ENCODE data around the gene MANEAL.
"Not testable (repeated sequence)": the region's sequence is repeated elsewhere in the genome, so short reads cannot be mapped to it uniquely, and the experiment has no call there.

MANEAL gene, protein sequence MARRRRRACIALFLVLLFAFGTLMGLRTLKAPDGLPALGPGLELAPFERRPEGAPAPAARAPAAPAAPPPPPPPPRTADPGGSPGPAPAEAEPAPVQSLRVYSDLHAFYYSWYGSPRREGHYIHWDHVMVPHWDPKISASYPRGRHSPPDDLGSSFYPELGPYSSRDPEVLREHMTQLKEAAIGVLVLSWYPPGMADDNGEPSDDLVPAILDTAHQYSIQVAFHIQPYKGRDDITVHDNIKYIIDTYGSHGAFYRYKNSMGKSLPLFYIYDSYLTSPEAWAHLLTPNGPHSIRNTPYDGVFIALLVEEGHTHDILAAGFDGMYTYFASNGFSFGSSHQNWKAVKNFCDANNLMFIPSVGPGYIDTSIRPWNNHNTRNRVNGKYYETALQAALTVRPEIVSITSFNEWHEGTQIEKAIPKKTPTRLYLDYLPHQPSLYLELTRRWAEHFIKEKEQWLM

DNA sequence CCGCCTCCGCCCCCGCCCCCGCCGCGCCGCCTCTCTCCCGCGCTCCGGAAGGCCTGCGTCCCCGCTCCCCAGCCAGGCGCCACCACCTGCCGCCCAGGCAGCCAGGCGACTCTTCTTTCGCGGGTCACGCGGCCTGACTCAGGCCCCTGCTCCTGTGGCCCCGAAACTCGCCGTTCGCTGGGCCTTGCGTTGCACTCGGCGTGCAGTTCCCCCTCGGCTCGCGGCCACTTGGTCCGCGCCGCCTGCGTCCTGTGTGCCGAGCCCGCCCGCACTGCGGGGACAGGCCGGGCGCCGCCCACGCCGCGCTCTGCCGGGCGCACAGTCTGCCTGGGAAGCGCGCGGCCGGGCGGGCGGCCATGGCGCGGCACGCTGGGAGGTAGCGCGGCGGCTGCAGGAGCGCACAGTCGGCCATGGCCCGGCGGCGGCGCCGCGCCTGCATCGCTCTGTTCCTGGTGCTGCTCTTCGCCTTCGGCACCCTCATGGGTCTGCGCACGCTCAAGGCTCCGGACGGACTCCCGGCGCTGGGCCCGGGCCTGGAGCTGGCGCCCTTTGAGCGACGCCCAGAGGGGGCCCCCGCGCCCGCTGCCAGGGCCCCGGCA lies at the start of gene MANEAL:
Gene MANEAL, plus strand, starts transcription at position 75 of the 599 bp plus-strand sequence. Its CDS starts 336 bp downstream, at position 411.
- no peak for DNase-seq (ENCODE audit: low spot score)

DNA sequence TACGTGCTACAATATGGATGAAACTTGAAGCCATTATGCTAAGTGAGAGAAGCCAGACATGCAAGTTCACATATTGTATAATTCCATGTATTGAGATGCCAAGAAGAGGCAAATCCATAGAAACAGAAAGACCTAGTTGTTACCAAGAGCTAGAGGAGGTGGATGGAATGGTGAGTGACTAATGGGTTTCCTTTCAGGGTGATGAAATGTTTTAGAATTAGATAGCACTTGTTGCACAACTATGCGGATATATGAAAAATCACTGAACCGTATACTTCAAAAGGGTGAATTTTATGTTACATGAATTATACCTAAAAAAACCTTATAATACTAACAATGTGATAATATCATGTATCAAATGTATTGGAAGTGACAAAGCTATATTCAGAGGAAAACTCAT lies 46.8 kb upstream of the MANEAL start:
- DNase-seq (ENCODE audit: low spot score), result no peak

DNA sequence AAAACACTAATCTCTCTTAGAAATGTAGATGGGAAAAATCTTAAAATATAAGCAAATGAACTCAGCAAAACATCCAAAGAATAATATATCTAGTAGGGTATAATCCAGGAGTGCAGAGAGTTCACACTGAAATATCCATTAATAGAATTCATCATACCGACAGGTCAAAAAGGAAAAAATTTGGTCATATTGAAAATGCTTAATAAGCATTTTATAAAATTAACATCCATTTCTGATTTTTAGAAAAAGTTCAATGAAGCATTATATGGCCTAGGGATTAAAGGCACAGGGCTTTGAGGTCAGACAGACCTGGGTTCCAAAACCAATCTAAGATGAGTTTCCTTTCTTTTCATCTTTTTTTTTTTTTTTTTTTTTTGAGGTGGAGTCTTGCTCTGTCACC lies 45.1 kb upstream of the MANEAL start:
- DNase-seq (ENCODE audit: low spot score), result no peak

DNA sequence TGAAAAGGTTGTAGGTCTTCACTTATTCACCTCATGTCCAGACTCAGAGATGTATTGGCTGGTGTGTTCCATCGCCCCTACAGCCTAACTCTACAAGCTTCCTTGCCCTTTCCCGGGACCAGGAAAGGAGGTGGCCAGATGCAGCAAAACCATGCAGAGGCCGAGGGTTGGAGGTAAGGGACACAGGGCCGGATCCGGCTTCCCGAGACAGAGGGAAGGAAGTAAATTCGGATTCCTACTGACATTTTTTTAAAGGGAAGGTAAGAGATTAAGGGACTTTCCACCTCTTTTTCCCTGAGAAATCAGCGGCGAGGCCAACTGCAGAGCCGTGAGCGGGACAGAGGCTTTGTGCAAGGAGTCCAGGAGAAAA lies 41.4 kb upstream of the MANEAL start:
- no peak for DNase-seq (ENCODE audit: low spot score)

DNA sequence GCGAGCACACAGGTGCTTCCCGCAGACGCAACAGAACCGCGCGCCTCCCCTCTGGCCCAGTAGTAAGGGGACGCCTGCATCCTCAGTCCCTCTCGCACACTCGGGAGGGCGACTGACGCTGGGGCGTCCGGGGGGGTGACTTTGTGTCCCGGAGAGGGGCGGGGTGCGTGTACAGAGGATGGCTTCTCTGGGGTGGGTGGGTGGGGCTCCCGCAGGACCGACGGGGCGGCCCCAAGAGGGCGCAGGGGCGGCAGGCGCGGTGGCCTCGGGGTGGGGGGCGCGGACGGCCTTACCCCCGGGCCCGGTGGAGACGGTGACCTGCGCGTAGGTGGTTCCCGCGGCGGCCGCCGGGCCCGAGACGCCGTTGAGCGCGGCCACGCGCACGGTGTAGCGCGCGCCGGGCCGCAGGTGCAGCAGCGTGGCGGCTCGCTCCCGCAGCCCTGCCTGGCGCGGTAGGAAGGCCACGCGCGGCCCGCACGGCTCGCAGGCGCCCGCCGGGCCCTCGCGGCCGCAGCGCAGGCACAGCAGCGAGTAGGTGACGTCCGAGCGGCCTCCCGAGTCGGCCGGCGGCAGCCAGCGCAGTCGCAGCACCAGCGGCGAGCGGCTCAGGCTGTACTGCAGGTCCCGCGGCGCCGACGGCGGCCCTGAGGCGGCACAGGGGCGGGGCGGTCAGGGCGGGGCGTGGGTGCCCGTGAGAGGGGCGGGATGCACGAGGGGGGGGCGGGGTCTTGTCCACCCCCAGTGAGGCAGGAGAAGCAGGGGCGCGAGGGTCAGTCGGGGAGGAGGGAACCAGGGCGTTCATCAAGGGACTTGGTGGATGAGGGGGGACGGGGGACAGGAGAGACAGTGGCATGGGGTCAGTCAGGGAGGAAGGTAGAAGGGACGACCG lies 40.8 kb upstream of the MANEAL start:
- no peak for DNase-seq (ENCODE audit: low spot score)

DNA sequence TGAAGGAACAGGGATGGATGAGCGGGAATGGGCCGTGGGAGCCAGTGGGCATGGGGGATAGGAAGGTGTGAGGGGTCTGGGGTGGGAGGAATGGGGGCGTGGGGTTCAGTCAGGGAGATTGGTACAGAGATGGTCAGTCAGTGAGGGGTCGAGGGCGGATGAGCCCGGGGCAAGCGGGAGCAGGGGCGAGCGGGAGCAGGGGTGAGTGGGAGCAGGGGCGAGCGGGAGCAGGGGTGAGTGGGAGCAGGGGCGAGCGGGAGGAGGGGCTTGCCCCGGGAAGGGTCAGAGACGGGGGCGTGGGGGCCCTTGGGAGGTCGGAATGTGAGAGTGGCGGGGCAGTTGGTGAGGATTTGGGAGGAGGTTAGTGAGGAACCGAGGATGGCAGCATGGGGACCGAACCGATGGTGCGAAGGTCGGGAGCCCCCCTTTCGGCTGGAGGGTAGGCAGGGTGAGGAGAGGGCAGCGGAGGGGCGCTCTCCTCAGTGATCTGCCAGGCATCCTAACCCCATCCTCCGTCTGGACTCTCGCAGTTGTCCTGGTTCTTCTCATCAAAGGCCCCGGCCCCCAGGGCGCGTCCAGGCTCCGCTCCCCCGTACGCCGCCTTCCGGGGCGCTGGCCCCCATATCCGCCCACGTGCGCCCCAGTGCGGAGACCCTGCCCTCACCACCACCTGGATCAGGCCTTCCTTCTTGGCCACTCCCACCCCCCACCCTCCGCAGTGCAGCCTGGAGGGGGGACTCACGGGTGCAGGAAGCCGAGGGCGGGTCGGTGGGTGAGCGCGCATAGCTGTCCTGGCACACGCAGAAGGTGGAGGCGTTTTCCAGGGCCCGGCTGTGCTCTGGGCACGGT lies 40.0 kb upstream of the MANEAL start:
- no peak for DNase-seq (ENCODE audit: low spot score)

DNA sequence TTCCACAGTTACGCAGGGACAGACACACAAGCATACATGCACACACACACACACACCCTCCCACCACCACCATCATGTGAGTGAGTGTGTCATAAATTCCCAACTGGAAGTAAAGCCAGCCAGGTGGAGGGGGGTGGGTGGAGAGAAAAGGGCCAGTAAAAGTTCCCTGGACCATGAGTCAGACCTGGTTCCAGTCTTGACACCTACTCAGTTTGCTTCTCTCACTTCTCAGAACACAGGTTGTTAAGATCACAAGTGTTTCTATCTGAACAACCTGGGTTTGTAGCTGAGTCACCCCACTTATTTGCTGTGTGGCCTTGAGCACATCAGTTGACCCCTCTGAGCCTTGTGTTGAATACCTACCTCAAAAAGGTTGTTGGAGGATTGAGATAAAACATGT lies 38.4 kb upstream of the MANEAL start:
- no peak for DNase-seq (ENCODE audit: low spot score)

DNA sequence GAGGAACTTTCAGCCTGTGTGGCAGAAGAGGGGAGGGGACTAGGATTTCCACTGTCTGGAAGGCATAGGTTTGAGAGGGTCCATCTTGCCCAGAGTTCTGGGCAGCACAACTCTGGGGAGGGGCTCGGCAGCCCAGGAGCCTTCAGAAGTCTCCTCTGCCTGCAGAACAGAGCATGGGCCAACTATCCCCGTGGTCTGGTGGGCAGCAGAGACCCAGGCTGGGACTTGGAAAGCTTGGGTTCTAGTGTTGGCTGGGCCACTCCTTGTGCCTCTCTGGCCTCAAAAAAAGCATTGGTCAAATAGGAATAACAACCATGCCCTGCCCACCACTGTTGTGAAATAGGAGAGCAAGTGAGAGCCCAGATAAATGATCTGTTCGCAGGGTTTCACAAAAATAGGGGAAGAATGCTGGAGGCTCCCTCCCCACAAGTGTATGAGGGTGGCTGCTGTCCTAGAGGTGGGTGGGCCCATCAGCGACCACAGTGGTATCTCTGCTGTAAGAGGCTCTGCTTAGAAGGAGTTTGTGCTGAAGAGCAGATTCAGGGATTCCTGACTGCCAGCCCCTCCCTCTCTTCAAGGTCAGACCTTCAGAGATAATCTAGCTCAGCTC lies 37.6 kb upstream of the MANEAL start:
- DNase-seq (ENCODE audit: low spot score), result no peak

DNA sequence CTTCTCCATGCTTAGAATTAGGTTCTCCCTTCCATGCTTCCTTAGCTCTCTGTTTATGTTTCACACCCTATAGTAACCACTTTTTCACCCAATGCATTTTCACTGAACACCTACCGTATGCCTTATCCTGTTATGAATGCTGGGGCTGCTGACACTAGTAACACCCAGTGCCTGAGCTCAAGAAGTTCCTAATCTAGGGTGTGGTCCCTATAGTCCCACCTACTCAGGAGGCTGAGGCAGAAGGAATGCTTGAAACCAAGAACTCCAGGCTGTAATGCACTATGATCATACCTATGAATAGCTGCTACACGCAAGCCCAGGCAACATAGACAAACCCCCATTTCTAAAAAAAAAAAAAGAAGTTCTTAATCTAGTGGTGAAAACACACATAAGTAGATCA lies 34.2 kb upstream of the MANEAL start:
- no peak for DNase-seq (ENCODE audit: low spot score)

DNA sequence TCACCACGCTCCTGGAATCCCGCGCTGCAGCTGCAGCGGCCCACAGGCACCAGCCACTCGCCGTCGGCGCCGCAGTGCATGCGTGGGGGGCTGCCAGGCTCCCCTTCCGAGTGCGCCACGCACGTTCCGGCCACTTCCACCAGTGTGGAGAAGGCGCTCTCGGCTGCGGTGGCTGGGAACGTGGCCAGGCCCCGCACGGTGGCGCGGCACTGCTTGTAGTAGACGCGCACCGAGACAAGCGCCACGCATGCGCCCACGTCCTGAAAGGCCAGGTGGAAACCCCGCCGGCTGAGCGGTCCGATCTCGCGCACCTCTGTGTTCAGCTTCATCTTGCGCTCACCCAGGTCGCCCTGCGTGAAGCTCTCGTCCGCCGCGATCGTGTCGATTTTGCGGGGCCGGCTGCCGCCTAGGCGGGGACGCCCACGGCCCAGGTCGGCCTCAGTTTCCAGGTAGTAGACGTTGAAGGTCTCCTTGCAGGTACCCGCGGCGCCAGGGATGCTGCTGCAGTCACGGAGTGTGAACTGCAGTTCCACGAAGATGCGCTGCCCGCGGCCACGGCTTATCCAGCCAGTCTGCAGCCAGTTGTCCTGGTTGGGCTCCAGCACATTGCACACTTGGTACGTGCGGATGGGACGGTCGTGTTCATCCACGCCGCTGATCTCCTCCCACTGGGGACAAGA lies 32.1 kb upstream of the MANEAL start:
- no peak for DNase-seq (ENCODE audit: low spot score)

DNA sequence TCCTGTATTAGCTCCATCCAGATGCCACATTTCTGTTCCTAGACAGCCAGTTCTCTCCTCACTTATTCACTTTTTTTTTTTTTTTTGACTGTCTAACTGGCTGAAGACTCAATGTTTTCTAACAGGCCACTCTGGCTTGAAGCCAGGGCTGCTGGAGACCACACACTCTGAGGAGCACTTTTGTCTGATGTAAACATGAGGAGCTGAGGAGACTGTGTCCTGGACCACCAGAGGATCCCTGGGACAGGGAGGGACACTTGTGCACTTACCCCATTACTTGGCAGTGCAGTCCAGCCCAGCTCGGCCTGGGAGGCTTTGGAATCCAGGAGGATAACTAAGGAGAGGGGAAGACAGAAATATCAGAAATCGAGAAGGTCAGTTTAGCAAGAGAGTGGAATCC lies 31.1 kb upstream of the MANEAL start:
- DNase-seq (ENCODE audit: low spot score), result no peak

DNA sequence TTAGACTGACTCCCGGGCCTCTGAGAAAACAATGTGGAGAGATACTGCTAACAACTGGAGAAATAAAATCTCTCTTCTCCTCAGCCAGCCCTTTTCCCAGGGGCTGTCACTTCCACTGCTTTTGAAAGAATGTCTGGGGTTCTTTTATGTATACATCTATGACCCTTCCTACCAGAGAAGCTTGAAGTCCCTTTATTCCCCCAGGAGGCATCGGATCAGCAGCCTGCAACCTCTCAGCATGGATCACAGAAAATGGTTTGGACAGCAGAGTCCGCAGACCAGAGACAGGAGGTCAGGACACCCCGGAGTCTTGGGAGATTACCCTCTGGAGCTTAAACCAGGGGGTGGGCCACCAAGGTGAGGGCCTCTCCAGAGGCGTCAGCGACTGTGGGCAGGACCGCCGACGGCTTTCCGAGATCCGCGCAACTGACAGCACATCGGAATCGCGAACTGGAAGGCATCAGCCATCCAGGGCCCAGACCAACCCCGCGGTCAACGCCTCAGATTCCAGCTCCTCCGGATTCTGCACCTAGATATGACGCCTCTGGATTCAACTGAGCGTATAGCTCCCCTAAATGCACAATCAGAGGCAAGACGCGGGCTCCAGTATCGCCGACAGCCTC lies 29.7 kb upstream of the MANEAL start:
- no peak for DNase-seq (ENCODE audit: low spot score)

DNA sequence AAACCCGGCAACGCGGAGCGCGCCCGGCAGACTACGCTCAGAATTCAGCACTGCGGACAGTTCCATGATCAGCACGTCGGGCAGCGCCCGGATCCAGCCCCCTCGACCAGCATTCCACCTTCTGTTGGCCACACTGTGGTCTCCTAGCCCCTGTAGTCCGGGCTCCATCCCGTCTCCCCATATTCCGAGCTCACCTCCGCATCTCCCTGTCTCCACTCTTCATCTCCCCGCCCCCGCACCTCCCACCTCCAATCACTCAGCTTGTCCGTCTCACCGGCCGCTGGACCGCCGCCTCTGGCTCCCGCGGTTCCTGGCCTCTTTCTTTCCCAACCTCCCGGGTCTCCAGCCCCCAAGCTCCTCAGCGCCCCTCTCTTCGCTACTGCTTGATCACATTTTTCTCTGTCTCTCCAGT lies 29.2 kb upstream of the MANEAL start:
- no peak for DNase-seq (ENCODE audit: low spot score)

DNA sequence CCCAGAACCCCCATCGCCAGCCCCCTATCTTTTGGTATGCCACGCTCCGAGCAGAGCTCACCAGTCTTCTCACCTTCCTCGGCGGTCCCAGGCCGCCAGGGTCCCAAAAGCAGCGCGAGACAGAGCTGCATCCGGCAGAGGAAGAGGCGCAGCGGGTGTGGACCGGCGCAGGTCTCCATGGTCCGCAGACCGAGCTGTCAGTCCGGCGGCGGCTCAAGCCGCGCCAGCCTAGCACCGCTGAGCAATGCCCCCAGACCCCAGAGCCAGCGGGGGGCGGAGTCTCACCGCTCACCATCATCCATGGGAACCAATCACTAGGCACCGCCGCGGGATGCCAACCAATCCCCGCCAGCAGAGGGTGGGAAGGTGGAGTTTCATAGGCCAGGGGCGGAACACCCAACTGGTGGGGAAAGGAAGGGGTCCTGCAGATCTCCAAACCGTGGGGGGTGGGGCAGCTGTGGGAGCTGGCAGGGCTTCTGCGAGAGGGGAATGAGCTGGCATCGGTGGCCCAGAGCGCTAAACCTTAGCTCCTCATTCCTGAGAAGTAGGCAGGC lies 28.7 kb upstream of the MANEAL start, which contains the start of gene EPHA10:
Gene EPHA10, minus strand, starts transcription at position 233 of the 554 bp plus-strand sequence. Its CDS starts 54 bp downstream, at position 179.
- no peak for DNase-seq (ENCODE audit: low spot score)

DNA sequence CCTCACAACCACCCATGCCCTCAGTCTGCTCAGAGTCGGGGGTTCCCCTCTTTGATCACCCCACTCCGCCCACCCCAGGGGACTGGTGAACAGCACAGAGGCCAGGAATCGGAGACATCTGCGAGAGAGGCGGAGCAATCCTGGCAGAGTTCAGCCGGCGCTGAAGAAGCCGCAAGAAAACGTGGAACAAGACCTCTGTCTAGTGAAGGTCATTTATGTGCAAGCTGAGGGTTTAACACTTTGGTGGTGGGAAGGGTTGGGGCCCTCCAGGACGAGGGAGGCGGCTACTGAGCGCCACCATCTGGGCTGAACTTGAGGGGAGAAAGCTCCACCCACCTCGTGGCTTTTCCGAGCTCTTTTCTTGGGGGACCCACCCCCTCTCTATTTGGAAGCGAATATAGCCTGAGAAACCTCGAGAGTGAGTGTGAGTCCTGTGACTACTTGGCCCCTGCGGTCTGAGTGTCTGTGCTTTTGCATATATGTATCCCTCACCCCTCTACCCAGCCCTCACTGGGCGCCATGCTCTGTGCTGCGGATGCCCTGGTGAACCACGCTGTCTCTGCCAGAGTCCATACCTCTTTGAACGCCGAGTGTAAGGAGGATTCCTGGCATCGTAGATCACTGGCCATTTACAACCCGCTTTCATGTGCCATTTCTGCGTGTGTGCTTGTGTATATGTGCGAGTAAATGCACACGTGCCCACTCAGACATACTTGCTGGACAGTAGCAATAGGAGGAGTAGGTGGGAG lies 27.6 kb upstream of the MANEAL start:
- DNase-seq (ENCODE audit: low spot score), result no peak

DNA sequence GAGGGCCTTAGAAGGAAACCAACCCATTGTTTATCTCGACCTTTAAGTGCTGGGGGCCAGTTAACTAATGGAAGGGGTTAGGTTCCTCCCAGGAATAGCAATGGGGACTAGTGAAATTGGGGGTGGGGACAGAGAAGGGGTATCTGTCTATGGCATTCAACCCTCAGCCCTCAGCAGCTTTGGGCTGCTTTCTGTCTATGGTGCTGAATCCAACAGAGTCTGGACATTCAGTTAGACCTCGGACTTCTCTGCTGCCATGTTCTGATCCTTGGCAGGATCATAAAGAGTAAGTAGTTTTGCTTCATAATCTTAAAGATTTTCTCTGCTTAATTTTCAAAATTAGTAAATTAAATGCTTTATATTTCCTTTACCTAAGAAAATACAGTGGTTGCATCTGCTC lies 26.2 kb upstream of the MANEAL start:
- DNase-seq (ENCODE audit: low spot score), result no peak

DNA sequence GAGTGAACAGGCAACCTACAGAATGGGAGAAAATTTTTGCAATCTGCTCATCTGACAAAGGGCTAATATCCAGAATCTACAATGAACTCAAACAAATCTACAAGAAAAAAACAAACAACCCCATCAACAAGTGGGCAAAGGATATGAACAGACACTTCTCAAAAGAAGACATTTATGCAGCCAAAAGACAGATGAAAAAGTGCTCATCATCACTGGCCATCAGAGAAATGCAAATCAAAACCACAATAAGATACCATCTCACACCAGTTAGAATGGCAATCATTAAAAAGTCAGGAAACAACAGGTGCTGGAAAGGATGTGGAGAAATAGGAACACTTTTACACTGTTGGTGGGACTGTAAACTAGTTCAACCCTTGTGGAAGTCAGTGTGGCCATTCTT lies 22.2 kb upstream of the MANEAL start:
- not testable (repeated sequence) for DNase-seq (ENCODE audit: low spot score)

DNA sequence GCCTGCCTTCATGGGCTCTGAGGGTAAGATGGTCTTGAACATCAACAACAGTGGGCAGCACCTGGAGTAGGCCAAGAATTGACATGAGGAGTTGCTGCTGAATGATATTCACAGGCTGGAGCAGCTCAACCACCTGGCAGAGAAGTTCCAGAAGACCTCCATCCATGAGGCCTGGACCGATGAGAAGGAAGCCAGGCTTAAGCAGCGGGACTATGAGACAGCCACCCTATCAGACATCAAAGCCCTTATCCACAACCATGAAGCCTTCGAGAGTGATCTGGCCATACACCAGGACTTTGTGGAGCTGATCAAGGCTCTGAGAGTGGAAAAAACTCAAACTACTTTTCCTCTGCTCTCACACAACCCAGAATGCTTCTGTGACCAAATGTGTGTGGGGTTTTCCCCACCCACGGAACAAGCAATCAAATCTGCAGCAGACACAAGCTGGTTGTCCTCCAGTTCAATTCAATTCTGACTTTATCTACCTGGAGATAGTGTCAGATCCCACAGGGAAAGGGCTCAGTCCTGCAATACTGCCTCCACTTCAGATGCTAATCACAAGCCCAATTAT lies 16.6 kb upstream of the MANEAL start:
- DNase-seq (ENCODE audit: low spot score), result no peak

DNA sequence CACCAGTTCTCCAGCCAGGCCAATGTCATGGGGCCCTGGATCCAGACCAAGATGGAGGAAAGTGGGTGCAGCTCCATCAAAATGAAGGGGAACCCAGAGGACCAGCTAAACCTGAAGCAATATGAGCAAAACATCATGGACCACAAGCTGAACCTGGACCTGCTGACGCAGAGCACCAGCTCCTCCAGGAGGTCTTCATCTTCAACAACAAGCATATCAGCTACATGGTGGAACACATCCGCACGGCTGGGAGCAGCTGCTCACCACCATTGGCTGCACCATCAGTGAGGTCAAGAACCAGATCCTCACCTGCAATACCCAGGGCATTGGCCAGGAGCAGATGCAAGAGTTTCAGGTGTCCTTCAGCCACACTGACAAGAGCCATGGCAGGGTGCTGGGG lies 15.0 kb upstream of the MANEAL start:
- DNase-seq (ENCODE audit: low spot score), result no peak
